ENCODE data around the gene NPAS3. TPM values are rescaled to one million over a fixed set of nuclear protein-coding genes. Genes with fewer than 3 reads are reported as not detected.

NPAS3 gene
- total RNA-seq, 1 donor from 2014 or later, result 2.4 TPM

DNA sequence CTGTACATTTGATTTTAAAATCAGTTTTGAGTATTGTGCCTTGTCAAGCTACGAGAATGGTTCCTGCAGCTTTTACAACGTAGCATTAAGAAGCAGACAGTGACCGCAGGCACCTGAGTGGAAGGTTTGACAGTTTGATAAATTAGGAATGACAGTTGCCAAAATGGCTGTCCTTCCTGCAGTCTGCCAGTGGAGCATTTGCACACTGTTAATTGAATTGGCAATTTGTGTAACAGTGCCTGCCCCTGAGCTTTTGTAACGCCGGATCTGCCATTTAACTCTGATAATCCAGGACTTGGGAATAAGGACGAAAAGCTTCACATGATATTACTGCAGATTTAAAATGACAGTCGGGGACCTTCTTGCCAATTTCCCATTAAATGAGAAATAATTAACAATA, 385.3 kb downstream of the NPAS3 start:
- Mint-ChIP-seq H3K4me3 (ENCODE audit: unreplicated experiment) (no peak overlapping the region), H3K9me3 (ENCODE audit: unreplicated experiment) (no peaks in the 10 kb centered on the region), H3K36me3 (ENCODE audit: unreplicated experiment) (no peaks in the 10 kb centered on the region), H3K27ac (ENCODE audit: unreplicated experiment) (no peak overlapping the region), H3K4me1 (ENCODE audit: unreplicated experiment) (no peaks in the 10 kb centered on the region), H3K27me3 (ENCODE audit: unreplicated experiment) (peaks cover 19% of the 10 kb centered on the region)
- TF ChIP-seq, protein P1, sequence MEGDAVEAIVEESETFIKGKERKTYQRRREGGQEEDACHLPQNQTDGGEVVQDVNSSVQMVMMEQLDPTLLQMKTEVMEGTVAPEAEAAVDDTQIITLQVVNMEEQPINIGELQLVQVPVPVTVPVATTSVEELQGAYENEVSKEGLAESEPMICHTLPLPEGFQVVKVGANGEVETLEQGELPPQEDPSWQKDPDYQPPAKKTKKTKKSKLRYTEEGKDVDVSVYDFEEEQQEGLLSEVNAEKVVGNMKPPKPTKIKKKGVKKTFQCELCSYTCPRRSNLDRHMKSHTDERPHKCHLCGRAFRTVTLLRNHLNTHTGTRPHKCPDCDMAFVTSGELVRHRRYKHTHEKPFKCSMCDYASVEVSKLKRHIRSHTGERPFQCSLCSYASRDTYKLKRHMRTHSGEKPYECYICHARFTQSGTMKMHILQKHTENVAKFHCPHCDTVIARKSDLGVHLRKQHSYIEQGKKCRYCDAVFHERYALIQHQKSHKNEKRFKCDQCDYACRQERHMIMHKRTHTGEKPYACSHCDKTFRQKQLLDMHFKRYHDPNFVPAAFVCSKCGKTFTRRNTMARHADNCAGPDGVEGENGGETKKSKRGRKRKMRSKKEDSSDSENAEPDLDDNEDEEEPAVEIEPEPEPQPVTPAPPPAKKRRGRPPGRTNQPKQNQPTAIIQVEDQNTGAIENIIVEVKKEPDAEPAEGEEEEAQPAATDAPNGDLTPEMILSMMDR (IDR thresholded peaks at IDR 0.05), result no peak
- no peak for DNase-seq (ENCODE audit: extremely low spot score, unreplicated experiment)

DNA sequence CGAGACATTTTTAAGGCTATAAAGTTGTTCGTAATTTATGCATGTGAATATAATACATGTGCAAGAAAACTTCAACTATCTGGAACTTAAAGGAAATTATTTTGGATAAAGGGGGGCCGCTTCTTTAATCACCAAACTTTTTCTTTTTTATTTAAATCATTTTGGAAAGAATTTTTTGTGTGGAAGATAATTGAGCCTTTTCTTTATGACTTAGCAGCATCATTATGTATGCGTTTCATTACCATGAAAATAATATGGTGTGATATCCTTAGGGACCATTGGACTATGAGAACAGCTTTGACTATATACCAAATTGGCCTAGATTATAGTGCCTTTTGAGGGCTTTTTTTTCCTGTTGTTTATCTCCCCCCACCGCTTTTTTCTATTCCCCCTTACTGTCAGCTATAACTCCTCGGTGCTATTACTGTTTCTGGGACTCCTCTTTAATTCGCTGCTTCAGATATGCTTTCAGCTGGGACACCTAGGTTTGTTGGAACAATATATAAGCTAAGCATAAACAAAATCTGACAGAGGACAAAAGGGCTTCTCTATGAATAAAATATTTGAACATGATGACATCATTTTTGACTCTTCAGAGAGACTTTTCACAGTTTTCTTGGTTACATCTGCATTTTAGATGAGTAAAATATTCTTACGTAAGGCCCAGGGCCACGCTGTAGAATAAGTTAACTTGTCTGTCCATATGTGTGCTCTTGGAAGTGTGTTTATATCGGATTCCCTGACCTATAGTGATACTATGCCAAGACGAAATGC, 392.7 kb downstream of the NPAS3 start:
- Mint-ChIP-seq H3K27ac (ENCODE audit: unreplicated experiment) (no peak overlapping the region), H3K4me3 (ENCODE audit: unreplicated experiment) (no peak overlapping the region), H3K9me3 (ENCODE audit: unreplicated experiment) (no peaks in the 10 kb centered on the region), H3K36me3 (ENCODE audit: unreplicated experiment) (no peaks in the 10 kb centered on the region), H3K27me3 (ENCODE audit: unreplicated experiment) (peaks cover 10% of the 10 kb centered on the region), H3K4me1 (ENCODE audit: unreplicated experiment) (no peaks in the 10 kb centered on the region)
- TF ChIP-seq, protein P1 (IDR thresholded peaks at IDR 0.05), result no peak
- no peak for DNase-seq (ENCODE audit: extremely low spot score, unreplicated experiment)

DNA sequence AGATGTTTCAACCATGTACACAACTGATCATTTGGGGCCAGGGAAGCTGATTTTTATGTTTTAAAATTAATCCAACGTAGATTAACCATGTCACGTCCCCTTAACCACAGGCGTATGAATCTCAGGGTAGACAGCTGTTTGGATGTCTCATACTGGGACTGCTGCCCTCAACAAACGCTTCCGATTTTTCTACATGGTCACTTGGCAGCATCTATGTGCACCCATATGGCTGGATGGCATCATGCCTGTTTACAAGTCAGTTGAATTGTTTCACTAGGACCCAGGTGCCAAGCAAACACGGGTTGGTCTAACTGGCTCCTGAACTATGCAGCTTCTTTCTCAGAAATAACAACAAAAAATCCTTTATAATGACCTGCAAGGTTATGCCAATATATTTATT, 393.8 kb downstream of the NPAS3 start:
- TF ChIP-seq, protein P1 (IDR thresholded peaks at IDR 0.05), result no peak
- no peaks in the 10 kb centered on the region for H3K4me1 Mint-ChIP-seq (ENCODE audit: unreplicated experiment)
- H3K27me3 Mint-ChIP-seq (ENCODE audit: unreplicated experiment), result peaks cover 7% of the 10 kb centered on the region

DNA sequence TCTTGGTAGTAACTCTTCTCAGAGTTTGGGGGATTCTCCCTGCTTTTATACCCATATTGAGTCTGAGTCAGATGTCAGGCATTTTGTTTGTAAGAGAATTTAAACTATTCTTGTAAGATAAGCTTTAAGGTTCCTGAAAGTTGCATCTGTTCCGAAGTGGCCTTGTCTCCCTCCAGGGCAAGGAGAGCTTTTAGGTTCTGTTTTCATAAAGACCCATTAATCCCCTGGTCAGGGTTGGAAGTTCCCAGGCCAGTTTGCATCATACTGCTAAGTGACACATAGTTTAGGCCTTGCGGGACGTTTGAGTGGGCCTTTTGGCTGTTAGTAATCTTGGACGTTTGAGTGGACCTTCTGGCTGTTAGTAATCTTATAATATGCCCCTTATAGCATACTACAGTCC, 396.7 kb downstream of the NPAS3 start:
- Mint-ChIP-seq H3K4me1 (ENCODE audit: unreplicated experiment) (no peaks in the 10 kb centered on the region), H3K4me3 (ENCODE audit: unreplicated experiment) (no peak overlapping the region), H3K27me3 (ENCODE audit: unreplicated experiment) (no peaks in the 10 kb centered on the region), H3K27ac (ENCODE audit: unreplicated experiment) (no peak overlapping the region), H3K36me3 (ENCODE audit: unreplicated experiment) (no peaks in the 10 kb centered on the region), H3K9me3 (ENCODE audit: unreplicated experiment) (peaks cover 12% of the 10 kb centered on the region)
- TF ChIP-seq, protein P1 (IDR thresholded peaks at IDR 0.05), result no peak
- DNase-seq (ENCODE audit: extremely low spot score, unreplicated experiment), result no peak

More for the DNA sequence above, 393.8 kb downstream of the NPAS3 start:
- Mint-ChIP-seq H3K36me3 (ENCODE audit: unreplicated experiment) (no peaks in the 10 kb centered on the region), H3K9me3 (ENCODE audit: unreplicated experiment) (peaks cover 8% of the 10 kb centered on the region), H3K27ac (ENCODE audit: unreplicated experiment) (no peak overlapping the region), H3K4me3 (ENCODE audit: unreplicated experiment) (no peak overlapping the region)
- DNase-seq (ENCODE audit: extremely low spot score, unreplicated experiment), result no peak

DNA sequence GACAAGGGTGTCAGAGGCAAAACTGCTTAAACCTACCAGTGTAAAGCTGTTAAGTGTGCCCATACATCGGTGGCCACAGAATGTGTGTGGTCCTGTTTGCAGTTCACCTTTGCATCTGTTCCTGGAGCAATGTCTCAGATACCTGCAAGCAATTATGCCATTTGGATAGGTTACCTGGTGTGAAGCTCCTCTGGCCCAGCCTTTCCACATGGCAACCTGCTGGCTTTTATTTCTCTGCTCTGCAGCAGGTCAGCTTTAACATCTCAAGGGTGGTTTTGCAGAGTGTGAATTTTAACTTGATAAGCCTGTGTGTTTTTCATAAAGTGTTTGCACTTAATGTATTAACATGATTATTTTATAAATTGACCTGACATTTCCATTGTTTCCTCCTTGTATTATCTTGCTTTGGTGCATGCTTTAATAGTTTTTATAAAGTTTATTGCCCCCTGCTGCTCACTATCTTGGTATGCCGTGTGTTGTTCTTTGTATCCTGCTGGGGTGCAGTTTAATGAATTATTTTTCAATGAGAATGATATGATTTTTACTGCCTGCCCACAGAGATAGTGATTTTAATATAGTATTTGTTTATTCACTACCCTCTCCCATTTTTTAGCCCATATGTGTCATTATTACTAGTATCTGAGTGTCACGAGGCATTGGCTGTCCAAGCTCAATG, 403.8 kb downstream of the NPAS3 start:
- DNase-seq (ENCODE audit: extremely low spot score, unreplicated experiment), result no peak
- H3K36me3 Mint-ChIP-seq (ENCODE audit: unreplicated experiment), result no peaks in the 10 kb centered on the region
- no peak overlapping the region for H3K4me3 Mint-ChIP-seq (ENCODE audit: unreplicated experiment)
- H3K27me3 Mint-ChIP-seq (ENCODE audit: unreplicated experiment), result peaks cover 30% of the 10 kb centered on the region
- TF ChIP-seq, protein P1 (IDR thresholded peaks at IDR 0.05), result no peak
- peaks cover 4% of the 10 kb centered on the region for H3K9me3 Mint-ChIP-seq (ENCODE audit: unreplicated experiment)
- H3K4me1 Mint-ChIP-seq (ENCODE audit: unreplicated experiment), result no peaks in the 10 kb centered on the region
- no peak overlapping the region for H3K27ac Mint-ChIP-seq (ENCODE audit: unreplicated experiment)
